H9 (cell line): ENCODE data around the gene RFC4. TPM values are rescaled to one million over a fixed set of nuclear protein-coding genes. Genes with fewer than 3 reads are reported as not detected.

ENCODE experiments used
- DNase-seq: peaks from one replicate; pipeline ENCODE4 v3.0.0-alpha.2; 2017
- H2AFZ ChIP-seq: one replicate; pipeline ENCODE4 v1.6.1; 2013; ENCODE audit warnings: mild to moderate bottlenecking, low read length, control low read depth, moderate library complexity
- H2AK5ac ChIP-seq: 2 replicates; pipeline ENCODE4 v1.6.1; 2013; ENCODE audit warnings: low read length, control low read depth, mixed read lengths; ENCODE audit not compliant: insufficient read length
- H2BK120ac ChIP-seq: one replicate; pipeline ENCODE4 v1.6.1; 2013; ENCODE audit warnings: low read depth, mild to moderate bottlenecking, low read length, control low read depth, inconsistent platforms; ENCODE audit not compliant: poor library complexity, severe bottlenecking
- H2BK12ac ChIP-seq: 2 replicates; pipeline ENCODE4 v1.6.1; 2013; ENCODE audit warnings: low read length, control low read depth, mixed read lengths, low read depth; ENCODE audit not compliant: insufficient read length
- H2BK15ac ChIP-seq: 2 replicates; pipeline ENCODE4 v1.6.1; 2013; ENCODE audit warnings: low read depth, low read length, control low read depth
- H2BK20ac ChIP-seq: one replicate; pipeline ENCODE4 v1.6.1; 2013; ENCODE audit warnings: low read depth, mild to moderate bottlenecking, low read length, control low read depth, inconsistent platforms; ENCODE audit not compliant: poor library complexity, severe bottlenecking
- H2BK5ac ChIP-seq: 2 replicates; pipeline ENCODE4 v1.6.1; 2013; ENCODE audit warnings: low read length, control low read depth, mixed read lengths; ENCODE audit not compliant: insufficient read length
- H3K14ac ChIP-seq: 2 replicates; pipeline ENCODE4 v1.6.1; 2013; ENCODE audit warnings: low read length, control low read depth; ENCODE audit not compliant: insufficient read depth
- H3K18ac ChIP-seq: 2 replicates; pipeline ENCODE4 v1.6.1; 2013; ENCODE audit warnings: low read depth, mild to moderate bottlenecking, mixed read lengths, low read length, control low read depth; ENCODE audit not compliant: insufficient read length
- H3K23ac ChIP-seq: 2 replicates; pipeline ENCODE4 v1.6.1; 2013; ENCODE audit warnings: low read length, control low read depth, mixed read lengths, low read depth; ENCODE audit not compliant: insufficient read length
- H3K23me2 ChIP-seq: 2 replicates; pipeline ENCODE4 v1.6.1; 2013; ENCODE audit warnings: low read depth, mild to moderate bottlenecking, mixed read lengths, low read length, control low read depth; ENCODE audit not compliant: insufficient read length, poor library complexity, severe bottlenecking
- H3K27ac ChIP-seq: 2 replicates; pipeline ENCODE4 v1.5.1; 2013; ENCODE audit warnings: low read length, control low read depth, mixed read lengths, low read depth; ENCODE audit not compliant: insufficient read length
- H3K27me3 ChIP-seq: 2 replicates; pipeline ENCODE4 v1.6.1; 2013; ENCODE audit warnings: low read length, control low read depth, inconsistent platforms; ENCODE audit not compliant: insufficient read depth
- H3K4ac ChIP-seq: 2 replicates; pipeline ENCODE4 v1.6.1; 2013; ENCODE audit warnings: low read depth, mild to moderate bottlenecking, control low read depth, inconsistent platforms, low read length, moderate library complexity
- H3K4me1 ChIP-seq: 2 replicates; pipeline ENCODE4 v1.6.1; 2013; ENCODE audit warnings: low read length, control low read depth, inconsistent platforms; ENCODE audit not compliant: insufficient read depth
- H3K4me2 ChIP-seq: 2 replicates; pipeline ENCODE4 v1.6.1; 2013; ENCODE audit warnings: low read length, control low read depth, mixed read lengths; ENCODE audit not compliant: insufficient read length, insufficient read depth
- H3K56ac ChIP-seq: 2 replicates; pipeline ENCODE4 v1.6.1; 2013; ENCODE audit warnings: low read depth, mild to moderate bottlenecking, mixed read lengths, low read length, control low read depth; ENCODE audit not compliant: insufficient read length
- H3K79me1 ChIP-seq: 2 replicates; pipeline ENCODE4 v1.6.1; 2013; ENCODE audit warnings: low read depth, mild to moderate bottlenecking, moderate library complexity, low read length, control low read depth, inconsistent platforms; ENCODE audit not compliant: insufficient read depth, poor library complexity, severe bottlenecking
- H3K79me2 ChIP-seq: 2 replicates; pipeline ENCODE4 v1.6.1; 2013; ENCODE audit warnings: low read length, control low read depth, inconsistent platforms; ENCODE audit not compliant: insufficient read depth
- H3K9ac ChIP-seq: 2 replicates; pipeline ENCODE4 v1.6.1; 2013; ENCODE audit warnings: low read length, control low read depth, mixed read lengths; ENCODE audit not compliant: insufficient read length; ENCODE audit errors: extremely low read depth
- H3K9me3 ChIP-seq: one replicate; pipeline ENCODE4 v1.6.1; 2013; ENCODE audit warnings: low read depth, low read length, inconsistent platforms; ENCODE audit not compliant: control insufficient read depth
- H3T11ph ChIP-seq: one replicate; pipeline ENCODE4 v1.6.1; 2013; ENCODE audit warnings: mild to moderate bottlenecking, low read length, control low read depth, inconsistent platforms
- H4K20me1 ChIP-seq: one replicate; pipeline ENCODE4 v1.6.1; 2013; ENCODE audit not compliant: control insufficient read depth, insufficient read length, insufficient read depth
- H4K5ac ChIP-seq: 2 replicates; pipeline ENCODE4 v1.6.1; 2013; ENCODE audit warnings: low read depth, mild to moderate bottlenecking, mixed read lengths, low read length, control low read depth; ENCODE audit not compliant: insufficient read length
- H4K8ac ChIP-seq: replicated peaks from 2 replicates; pipeline ENCODE4 v1.6.1; 2013; ENCODE audit warnings: low read length, control low read depth, mixed read lengths, low read depth; ENCODE audit not compliant: insufficient read length
- H4K91ac ChIP-seq: 2 replicates; pipeline ENCODE4 v1.6.1; 2013; ENCODE audit warnings: low read depth, mild to moderate bottlenecking, moderate library complexity, mixed read lengths, low read length, control low read depth; ENCODE audit not compliant: insufficient read length
- H3K27ac Mint-ChIP-seq, 3 experiments: 2 replicates in 2 of 3; 3 replicates in 1 of 3; pipeline ENCODE4 v1.8.0; 2020 to 2021; ENCODE audit warnings: mixed read lengths in 3 of 3, mild to moderate bottlenecking in 1 of 3, moderate library complexity in 1 of 3
- H3K27me3 Mint-ChIP-seq: 2 replicates; pipeline ENCODE4 v1.8.0; 2021; ENCODE audit warnings: low read depth, mild to moderate bottlenecking, moderate library complexity, mixed read lengths
- H3K36me3 Mint-ChIP-seq, 3 experiments: 2 replicates in 2 of 3; 3 replicates in 1 of 3; pipeline ENCODE4 v1.8.0; 2020 to 2021; ENCODE audit warnings: low read depth in 3 of 3, mixed read lengths in 3 of 3; ENCODE audit not compliant: insufficient read depth in 1 of 3
- H3K4me1 Mint-ChIP-seq, 2 experiments: 2 replicates each; pipeline ENCODE4 v1.8.0; 2020; ENCODE audit warnings: mixed read lengths in 2 of 2
- H3K4me3 Mint-ChIP-seq, 2 experiments: 2 replicates in 1 of 2; 3 replicates in 1 of 2; pipeline ENCODE4 v1.8.0; 2020 to 2021; ENCODE audit warnings: mild to moderate bottlenecking in 2 of 2, mixed read lengths in 2 of 2, moderate library complexity in 1 of 2
- H3K9me3 Mint-ChIP-seq, 2 experiments: 2 replicates in 1 of 2; 3 replicates in 1 of 2; pipeline ENCODE4 v1.8.0; 2020; ENCODE audit warnings: mild to moderate bottlenecking in 2 of 2, mixed read lengths in 2 of 2, moderate library complexity in 1 of 2
- WGBS: extraction: QIAGEN DNeasy Blood & Tissue Kit; methylation state at CpG from one replicate; pipeline ENCODE4 v1.1.7; 2013; ENCODE audit warnings: missing lambda C conversion rate, low lambda C conversion rate, mixed read lengths; ENCODE audit not compliant: insufficient read length; ENCODE audit errors: extremely low coverage; 5-methylcytosine and 5-hydroxymethylcytosine counted together
- total RNA-seq: library from RNA; stranded (reverse); gene quantifications from 2 replicates; pipeline ENCODE4 v1.2.1, GENCODE V29; 2021
- TF ChIP-seq, protein P1 (sequence below): fragments of 200-600 bp; sonication (generic); conservative IDR thresholded peaks from 3 replicates; pipeline ENCODE4 v1.8.0; 2021; ENCODE audit warnings: antibody characterized with exemption, mild to moderate bottlenecking

RFC4 gene
- total RNA-seq, 1 experiment from 2014 or later, result 108 TPM

DNA sequence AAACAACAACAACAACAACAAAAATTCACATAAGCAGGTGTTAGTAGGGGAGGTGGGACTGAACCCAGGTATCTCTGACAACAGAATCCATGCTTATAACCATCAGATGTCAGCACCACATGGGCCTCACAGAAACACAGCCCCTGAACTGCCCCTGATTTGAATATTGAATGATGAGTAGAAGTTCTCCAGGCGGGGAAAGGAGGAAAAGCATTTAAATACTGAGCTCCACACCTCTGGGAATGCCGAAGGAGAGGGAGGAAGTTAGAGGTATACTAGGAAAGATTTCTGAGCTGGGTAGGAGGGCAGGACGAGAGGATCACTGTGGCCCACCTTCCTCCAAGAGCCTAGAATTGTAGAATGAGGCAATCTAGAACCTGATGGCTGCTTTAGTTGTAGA lies 54.8 kb downstream of the RFC4 start:
- H2BK12ac ChIP-seq, result no peak overlapping the region
- no peaks in the 10 kb centered on the region for H4K20me1 ChIP-seq
- Mint-ChIP-seq H3K27ac (peak overlapping the region in 2 of 3 experiments; percentile 2 to 45; a peak in 1 of 7 replicates), H3K9me3 (no peaks in the 10 kb centered on the region), H3K4me1 (peaks cover 6 to 11% of the 10 kb centered on the region in 2 experiments), H3K27me3 (no peaks in the 10 kb centered on the region; the same call in 1 of the 2 replicates), H3K4me3 (no peak overlapping the region), H3K36me3 (no peaks in the 10 kb centered on the region)
- H4K91ac ChIP-seq, result no peak overlapping the region
- H4K8ac ChIP-seq, result no peak overlapping the region
- no peaks in the 10 kb centered on the region for H3K23me2 ChIP-seq
- H3K4ac ChIP-seq, result no peak overlapping the region
- no peak overlapping the region for H3K9ac ChIP-seq
- H2BK120ac ChIP-seq, result no peak overlapping the region
- no peak overlapping the region for H2BK20ac ChIP-seq
- no peak overlapping the region for H2BK5ac ChIP-seq
- no peak overlapping the region for H3K23ac ChIP-seq
- no peak overlapping the region for H2AK5ac ChIP-seq
- no peaks in the 10 kb centered on the region for H3K9me3 ChIP-seq
- TF ChIP-seq, protein P1, sequence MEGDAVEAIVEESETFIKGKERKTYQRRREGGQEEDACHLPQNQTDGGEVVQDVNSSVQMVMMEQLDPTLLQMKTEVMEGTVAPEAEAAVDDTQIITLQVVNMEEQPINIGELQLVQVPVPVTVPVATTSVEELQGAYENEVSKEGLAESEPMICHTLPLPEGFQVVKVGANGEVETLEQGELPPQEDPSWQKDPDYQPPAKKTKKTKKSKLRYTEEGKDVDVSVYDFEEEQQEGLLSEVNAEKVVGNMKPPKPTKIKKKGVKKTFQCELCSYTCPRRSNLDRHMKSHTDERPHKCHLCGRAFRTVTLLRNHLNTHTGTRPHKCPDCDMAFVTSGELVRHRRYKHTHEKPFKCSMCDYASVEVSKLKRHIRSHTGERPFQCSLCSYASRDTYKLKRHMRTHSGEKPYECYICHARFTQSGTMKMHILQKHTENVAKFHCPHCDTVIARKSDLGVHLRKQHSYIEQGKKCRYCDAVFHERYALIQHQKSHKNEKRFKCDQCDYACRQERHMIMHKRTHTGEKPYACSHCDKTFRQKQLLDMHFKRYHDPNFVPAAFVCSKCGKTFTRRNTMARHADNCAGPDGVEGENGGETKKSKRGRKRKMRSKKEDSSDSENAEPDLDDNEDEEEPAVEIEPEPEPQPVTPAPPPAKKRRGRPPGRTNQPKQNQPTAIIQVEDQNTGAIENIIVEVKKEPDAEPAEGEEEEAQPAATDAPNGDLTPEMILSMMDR, result no peak
- H3K18ac ChIP-seq, result no peak overlapping the region
- H3K56ac ChIP-seq, result no peak overlapping the region
- H4K5ac ChIP-seq, result no peak overlapping the region
- no CpG with 5 or more reads among the region's 3 CpGs for WGBS
- no peak overlapping the region for H3K27ac ChIP-seq
- no peak overlapping the region for H3T11ph ChIP-seq
- H3K27me3 ChIP-seq, result no peaks in the 10 kb centered on the region
- peaks cover 2% of the 10 kb centered on the region; the same call in 1 of the 2 replicates for H3K79me2 ChIP-seq
- H3K79me1 ChIP-seq, result no peaks in the 10 kb centered on the region
- H2BK15ac ChIP-seq, result no peak overlapping the region
- H3K4me1 ChIP-seq, result peaks cover 3% of the 10 kb centered on the region; the same call in 1 of the 2 replicates
- peak overlapping the region; percentile 60 for H2AFZ ChIP-seq
- DNase-seq, result no peak
- H3K4me2 ChIP-seq, result no peak overlapping the region
- H3K14ac ChIP-seq, result no peak overlapping the region
